Chondrocyte (in vitro differentiated cells): Measurements from ENCODE around the gene ADORA2A. TPM values are rescaled to one million over a fixed set of nuclear protein-coding genes. Genes with fewer than 3 reads are reported as not detected.

ENCODE experiments used
- total RNA-seq: library from RNA; stranded (reverse); gene quantifications from 3 replicates; pipeline ENCODE4 v1.2.1, GENCODE V29; 2021

ADORA2A gene
- total RNA-seq, 1 donor from 2014 or later, result 2.3 TPM

Other genes with a start within 250 kb of the ADORA2A start
- gene SUSD2, start 246.1 kb upstream of the ADORA2A start, total RNA-seq, result 0.34 to 1.00 TPM (median 0.65 TPM) in 3 replicates
- 30.7 to 47.2 TPM (median 37.5 TPM) in 3 replicates for gene GGT5, start 182.5 kb upstream of the ADORA2A start, total RNA-seq
- gene SPECC1L, start 156.8 kb upstream of the ADORA2A start, total RNA-seq, result 78.7 to 92.6 TPM (median 91.3 TPM) in 3 replicates
- 0.15 to 0.31 TPM (median 0.18 TPM) in 3 replicates for gene UPB1, start 67.7 kb downstream of the ADORA2A start, total RNA-seq
- 77.3 to 84.7 TPM (median 77.9 TPM) in 3 replicates for gene GUCD1, start 127.5 kb downstream of the ADORA2A start, total RNA-seq
- gene SNRPD3, start 128.4 kb downstream of the ADORA2A start, total RNA-seq, result 59.3 to 84.8 TPM (median 63.9 TPM) in 3 replicates
- 5.6 to 13.0 TPM (median 8.6 TPM) in 3 replicates for gene LRRC75B, start 165.5 kb downstream of the ADORA2A start, total RNA-seq
- 1.4 to 1.8 TPM (median 1.5 TPM) in 3 replicates for gene GGT1, start 175.6 kb downstream of the ADORA2A start, total RNA-seq